Activated T-cell treated with anti-CD3 and anti-CD28 coated beads, Interleukin-2, amount 50 U/mL, for 24 hours (primary cell): ENCODE results near the gene BMP2K.
"Not testable (repeated sequence)": the region's sequence is repeated elsewhere in the genome, so short reads cannot be mapped to it uniquely, and the experiment has no call there.

ENCODE experiments used
- DNase-seq: peaks from one replicate; pipeline ENCODE4 v3.0.0-alpha.2; 2020
- H3K27ac Mint-ChIP-seq: 2 replicates; pipeline ENCODE4 v1.8.0; 2020; ENCODE audit warnings: mild to moderate bottlenecking, mixed read lengths
- H3K27me3 Mint-ChIP-seq: 2 replicates; pipeline ENCODE4 v1.8.0; 2020; ENCODE audit warnings: mixed read lengths
- H3K36me3 Mint-ChIP-seq: 2 replicates; pipeline ENCODE4 v1.8.0; 2020; ENCODE audit warnings: low read depth, mixed read lengths
- H3K4me1 Mint-ChIP-seq: 2 replicates; pipeline ENCODE4 v1.8.0; 2020; ENCODE audit warnings: low read depth, mixed read lengths
- H3K4me3 Mint-ChIP-seq: 2 replicates; pipeline ENCODE4 v1.8.0; 2020; ENCODE audit warnings: mild to moderate bottlenecking, moderate library complexity, mixed read lengths
- H3K9me3 Mint-ChIP-seq: 2 replicates; pipeline ENCODE4 v1.8.0; 2020; ENCODE audit warnings: mixed read lengths

Gene BMP2K

DNA sequence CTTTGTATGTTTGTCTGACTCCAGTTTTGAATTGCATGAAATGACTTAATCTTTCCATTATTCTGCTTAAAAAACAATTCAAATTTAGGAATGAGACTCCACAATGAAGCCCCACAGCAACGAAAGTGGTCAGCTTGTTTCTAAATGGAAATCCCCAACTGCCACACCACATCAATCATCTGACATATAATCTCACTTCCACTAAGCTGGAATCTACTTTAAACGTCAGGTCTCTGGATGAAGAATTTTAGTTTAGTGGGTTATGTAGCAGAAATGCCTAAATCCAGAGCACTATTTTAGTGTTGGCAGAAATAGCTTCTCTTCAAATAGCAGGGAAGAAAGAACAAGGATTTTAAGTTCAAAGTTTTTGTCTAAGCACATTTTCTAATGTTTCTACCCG, 1.7 kb upstream of the BMP2K start:
- DNase-seq, result no peak
- H3K4me1 Mint-ChIP-seq, result peaks cover 46% of the 10 kb centered on the region
- H3K4me3 Mint-ChIP-seq, result peak overlapping the region; percentile 91
- H3K36me3 Mint-ChIP-seq, result peaks cover 9% of the 10 kb centered on the region
- H3K9me3 Mint-ChIP-seq, result no peaks in the 10 kb centered on the region
- peak overlapping the region; percentile 99 for H3K27ac Mint-ChIP-seq
- no peaks in the 10 kb centered on the region for H3K27me3 Mint-ChIP-seq

GRCh38 chr4:78775303-78776078, 659 bp upstream of the BMP2K start:
- no peaks in the 10 kb centered on the region for H3K27me3 Mint-ChIP-seq
- no peaks in the 10 kb centered on the region for H3K9me3 Mint-ChIP-seq
- DNase-seq, result peak; percentile 93
- peak overlapping the region; percentile 99 for H3K27ac Mint-ChIP-seq
- H3K36me3 Mint-ChIP-seq, result peaks cover 9% of the 10 kb centered on the region
- H3K4me1 Mint-ChIP-seq, result peaks cover 37% of the 10 kb centered on the region
- peak overlapping the region; percentile 91 for H3K4me3 Mint-ChIP-seq

DNA sequence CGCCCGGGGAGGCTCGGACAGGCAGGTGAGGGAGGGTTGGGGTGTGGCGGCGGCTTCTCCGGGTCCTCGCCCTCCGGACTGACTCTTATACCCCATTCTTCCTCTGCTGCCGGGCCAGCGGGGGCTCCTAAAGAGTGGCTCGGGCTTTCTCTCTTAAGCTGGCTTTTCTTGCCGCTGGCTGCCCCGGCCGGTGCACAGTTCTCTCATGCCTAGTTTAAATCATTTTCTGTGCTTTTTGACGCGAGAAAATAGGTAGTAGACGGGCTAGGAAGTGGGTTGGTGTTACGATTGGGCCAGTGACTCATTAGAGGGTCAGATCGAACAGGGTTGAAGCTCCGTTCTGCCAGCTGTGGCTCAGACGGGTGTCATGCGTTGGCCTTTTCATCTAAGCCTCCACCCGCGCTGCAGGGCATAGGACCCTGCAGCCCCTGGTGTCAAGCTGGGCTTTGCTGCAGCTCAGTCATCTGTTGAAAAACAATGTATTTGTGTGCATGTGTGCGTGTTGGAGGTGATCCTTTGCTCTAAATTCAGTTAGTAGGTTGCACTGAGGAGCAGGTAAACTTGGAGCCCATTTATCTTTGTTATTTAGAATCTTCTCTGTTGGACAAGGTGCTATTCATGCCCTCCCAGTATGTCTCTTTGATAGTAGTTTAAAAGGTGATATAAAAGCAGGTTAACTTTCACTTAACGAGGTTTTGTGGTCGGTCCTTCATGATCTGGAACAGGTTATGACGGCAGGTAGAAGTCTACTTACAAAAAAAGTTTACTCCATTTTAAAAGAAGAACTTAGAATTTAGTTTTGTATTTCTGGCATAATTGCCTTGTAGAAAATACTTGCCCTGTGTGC, 802 bp downstream of the BMP2K start:
- Mint-ChIP-seq H3K9me3 (no peaks in the 10 kb centered on the region), H3K4me1 (peaks cover 32% of the 10 kb centered on the region), H3K27me3 (no peaks in the 10 kb centered on the region), H3K27ac (peak overlapping the region; percentile 90), H3K4me3 (peak overlapping the region; percentile 88), H3K36me3 (peaks cover 9% of the 10 kb centered on the region)
- DNase-seq, result peak; percentile 68

DNA sequence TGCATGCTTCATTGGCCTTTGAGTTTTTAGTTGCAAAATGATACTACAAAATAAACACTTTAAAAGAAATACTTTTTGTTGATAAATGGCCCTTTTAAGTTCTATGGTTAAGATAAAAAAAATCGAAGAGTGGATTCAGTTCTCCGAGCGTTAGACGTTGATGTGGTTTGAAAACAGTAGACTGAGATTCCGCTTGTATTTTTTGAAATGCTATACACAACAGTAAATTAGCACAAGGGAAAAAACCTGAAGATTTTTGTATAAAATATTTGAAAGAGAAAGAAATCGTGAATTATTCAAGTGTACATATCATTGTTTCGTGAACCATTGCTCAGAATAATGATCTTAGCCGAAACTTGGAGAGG, 1.4 kb downstream of the BMP2K start:
- Mint-ChIP-seq H3K36me3 (peaks cover 9% of the 10 kb centered on the region), H3K4me3 (peak overlapping the region; percentile 88), H3K9me3 (no peaks in the 10 kb centered on the region), H3K27me3 (no peaks in the 10 kb centered on the region), H3K27ac (no peak overlapping the region), H3K4me1 (peaks cover 29% of the 10 kb centered on the region)
- DNase-seq, result no peak

DNA sequence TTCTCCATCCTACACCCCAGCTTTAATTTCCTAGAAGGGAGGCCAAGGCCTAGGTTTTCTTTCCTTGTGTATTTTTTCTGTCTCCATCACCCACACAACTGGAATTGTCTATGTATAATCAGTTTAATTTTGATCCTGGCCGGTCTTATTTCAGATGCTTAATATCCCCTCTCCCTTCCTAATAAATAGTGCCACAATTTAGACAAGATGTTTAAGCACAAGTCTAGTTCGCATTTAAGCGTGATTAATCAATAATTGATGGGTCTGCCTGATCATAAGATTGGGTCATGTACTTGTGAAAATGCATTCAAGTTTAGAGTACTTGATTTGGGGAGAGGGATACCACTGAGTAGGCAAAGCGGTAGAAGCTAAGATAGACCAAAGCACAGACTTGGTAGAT, 2.4 kb downstream of the BMP2K start:
- Mint-ChIP-seq H3K4me1 (peaks cover 26% of the 10 kb centered on the region), H3K4me3 (no peak overlapping the region), H3K27me3 (no peaks in the 10 kb centered on the region), H3K27ac (no peak overlapping the region), H3K36me3 (peaks cover 9% of the 10 kb centered on the region), H3K9me3 (no peaks in the 10 kb centered on the region)
- no peak for DNase-seq

GRCh38 chr4:78779280-78779679, 3.1 kb downstream of the BMP2K start:
- H3K4me1 Mint-ChIP-seq, result peaks cover 27% of the 10 kb centered on the region
- no peak overlapping the region for H3K4me3 Mint-ChIP-seq
- peaks cover 9% of the 10 kb centered on the region for H3K36me3 Mint-ChIP-seq
- H3K27me3 Mint-ChIP-seq, result no peaks in the 10 kb centered on the region
- no peak for DNase-seq
- H3K27ac Mint-ChIP-seq, result no peak overlapping the region
- H3K9me3 Mint-ChIP-seq, result no peaks in the 10 kb centered on the region

- Mint-ChIP-seq H3K36me3 (peaks cover 13% of the 10 kb centered on the region), H3K4me1 (peaks cover 21% of the 10 kb centered on the region), H3K27ac (no peak overlapping the region), H3K27me3 (no peaks in the 10 kb centered on the region), H3K9me3 (no peaks in the 10 kb centered on the region), H3K4me3 (no peak overlapping the region)
- DNase-seq, result no peak
Observed at GRCh38 chr4:78780093-78780492, 3.9 kb downstream of the BMP2K start.

GRCh38 chr4:78781139-78781538, 5.0 kb downstream of the BMP2K start:
- Mint-ChIP-seq H3K4me1 (peaks cover 18% of the 10 kb centered on the region), H3K27me3 (no peaks in the 10 kb centered on the region), H3K4me3 (no peak overlapping the region), H3K9me3 (no peaks in the 10 kb centered on the region), H3K36me3 (peaks cover 9% of the 10 kb centered on the region), H3K27ac (no peak overlapping the region)
- no peak for DNase-seq

GRCh38 chr4:78781924-78782323, 5.8 kb downstream of the BMP2K start:
- no peaks in the 10 kb centered on the region for H3K9me3 Mint-ChIP-seq
- DNase-seq, result no peak
- peaks cover 6% of the 10 kb centered on the region for H3K36me3 Mint-ChIP-seq
- H3K4me1 Mint-ChIP-seq, result peaks cover 18% of the 10 kb centered on the region
- no peaks in the 10 kb centered on the region for H3K27me3 Mint-ChIP-seq
- no peak overlapping the region for H3K4me3 Mint-ChIP-seq
- H3K27ac Mint-ChIP-seq, result no peak overlapping the region

GRCh38 chr4:78784236-78784865, 8.2 kb downstream of the BMP2K start:
- no peaks in the 10 kb centered on the region for H3K27me3 Mint-ChIP-seq
- peaks cover 3% of the 10 kb centered on the region for H3K36me3 Mint-ChIP-seq
- no peaks in the 10 kb centered on the region for H3K9me3 Mint-ChIP-seq
- H3K4me1 Mint-ChIP-seq, result peaks cover 21% of the 10 kb centered on the region
- no peak overlapping the region for H3K4me3 Mint-ChIP-seq
- DNase-seq, result no peak
- H3K27ac Mint-ChIP-seq, result no peak overlapping the region

GRCh38 chr4:78787392-78788006, 11.3 kb downstream of the BMP2K start:
- Mint-ChIP-seq H3K36me3 (peaks cover 3% of the 10 kb centered on the region), H3K4me3 (no peak overlapping the region), H3K9me3 (no peaks in the 10 kb centered on the region), H3K27me3 (no peaks in the 10 kb centered on the region), H3K27ac (no peak overlapping the region), H3K4me1 (peaks cover 21% of the 10 kb centered on the region)
- no peak for DNase-seq

DNA sequence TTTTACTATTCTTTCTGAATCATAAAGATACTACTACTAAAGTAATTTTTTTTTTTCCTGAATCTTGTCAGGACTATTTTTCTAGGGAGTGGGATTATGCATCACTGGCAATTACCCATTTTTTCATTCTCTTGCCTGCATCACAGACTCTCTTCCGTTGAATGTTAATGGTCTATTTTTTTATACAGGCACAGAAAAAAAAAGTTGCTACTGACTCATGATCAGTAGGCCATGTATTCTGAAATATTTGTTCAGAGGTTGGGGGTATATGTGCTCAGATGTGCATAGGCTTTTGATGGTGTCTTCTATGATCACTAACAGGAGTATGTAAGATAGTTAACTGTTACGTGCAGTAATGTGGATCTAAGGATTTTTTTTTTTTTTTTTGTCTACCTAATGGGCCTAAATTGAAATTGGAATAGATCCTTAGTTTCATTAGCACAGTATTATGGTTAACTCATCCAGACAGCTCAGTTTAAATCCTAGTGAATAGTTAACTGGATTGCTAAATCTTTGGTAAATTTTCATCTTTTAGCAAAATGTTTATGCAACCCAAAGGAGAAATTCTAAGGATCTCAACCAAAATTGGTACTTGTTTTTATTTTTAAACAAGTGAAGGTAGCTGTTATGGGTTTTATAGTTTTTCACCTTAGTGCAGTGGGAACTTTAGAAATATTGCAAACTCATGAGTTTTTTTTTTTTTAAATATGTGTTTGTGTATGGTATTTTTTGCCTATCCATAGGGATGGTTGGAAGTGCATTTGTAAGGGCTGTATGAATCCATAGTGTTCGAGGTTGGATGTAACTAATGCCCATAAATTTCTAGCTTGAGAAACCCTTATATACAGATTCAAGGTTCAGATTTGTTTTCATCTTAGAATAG, 12.1 kb downstream of the BMP2K start:
- H3K9me3 Mint-ChIP-seq, result no peaks in the 10 kb centered on the region
- peaks cover 21% of the 10 kb centered on the region for H3K4me1 Mint-ChIP-seq
- no peak overlapping the region for H3K27ac Mint-ChIP-seq
- no peaks in the 10 kb centered on the region for H3K27me3 Mint-ChIP-seq
- no peak for DNase-seq
- H3K4me3 Mint-ChIP-seq, result no peak overlapping the region
- peaks cover 3% of the 10 kb centered on the region for H3K36me3 Mint-ChIP-seq

DNA sequence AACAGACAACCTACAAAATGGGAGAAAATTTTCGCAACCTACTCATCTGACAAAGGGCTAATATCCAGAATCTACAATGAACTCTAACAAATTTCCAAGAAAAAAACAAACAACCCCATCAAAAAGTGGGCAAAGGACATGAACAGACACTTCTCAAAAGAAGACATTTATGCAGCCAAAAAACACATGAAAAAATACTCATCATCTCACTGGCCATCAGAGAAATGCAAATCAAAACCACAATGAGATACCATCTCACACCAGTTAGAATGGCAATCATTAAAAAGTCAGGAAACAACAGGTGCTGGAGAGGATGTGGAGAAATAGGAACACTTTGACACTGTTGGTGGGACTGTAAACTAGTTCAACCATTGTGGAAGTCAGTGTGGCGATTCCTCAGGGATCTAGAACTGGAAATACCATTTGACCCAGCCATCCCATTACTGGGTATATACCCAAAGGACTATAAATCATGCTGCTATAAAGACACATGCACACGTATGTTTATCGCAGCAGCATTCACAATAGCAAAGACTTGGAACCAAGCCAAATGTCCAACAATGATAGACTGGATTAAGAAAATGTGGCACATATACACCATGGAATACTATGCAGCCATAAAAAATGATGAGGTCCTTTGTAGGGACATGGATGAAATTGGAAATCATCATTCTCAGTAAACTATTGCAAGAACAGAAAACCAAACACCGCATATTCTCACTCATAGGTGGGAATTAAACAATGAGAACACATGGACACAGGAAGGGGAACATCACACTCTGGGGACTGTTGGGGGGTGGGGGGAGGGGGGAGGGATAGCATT, 19.7 kb downstream of the BMP2K start:
- H3K27ac Mint-ChIP-seq, result not testable (repeated sequence)

More for the DNA sequence above, 19.7 kb downstream of the BMP2K start:
- peaks cover 16% of the 10 kb centered on the region for H3K4me1 Mint-ChIP-seq
- not testable (repeated sequence) for DNase-seq, H3K9me3 Mint-ChIP-seq, H3K27me3 Mint-ChIP-seq, H3K4me3 Mint-ChIP-seq
- H3K36me3 Mint-ChIP-seq, result peaks cover 13% of the 10 kb centered on the region
